GM21367 (cell line): ENCODE results near the gene COL4A2.
"Not testable (repeated sequence)": the region's sequence is repeated elsewhere in the genome, so short reads cannot be mapped to it uniquely, and the experiment has no call there.

Experiments used
- ATAC-seq: cut with Tn5 transposase; IDR thresholded peaks from one replicate; pipeline ENCODE4 v1.9.1; 2021; ENCODE audit not compliant: unreplicated experiment

Gene COL4A2

GRCh38 chr13:110377178-110377825 lies 70.2 kb downstream of the COL4A2 start:
- no peak for ATAC-seq

DNA sequence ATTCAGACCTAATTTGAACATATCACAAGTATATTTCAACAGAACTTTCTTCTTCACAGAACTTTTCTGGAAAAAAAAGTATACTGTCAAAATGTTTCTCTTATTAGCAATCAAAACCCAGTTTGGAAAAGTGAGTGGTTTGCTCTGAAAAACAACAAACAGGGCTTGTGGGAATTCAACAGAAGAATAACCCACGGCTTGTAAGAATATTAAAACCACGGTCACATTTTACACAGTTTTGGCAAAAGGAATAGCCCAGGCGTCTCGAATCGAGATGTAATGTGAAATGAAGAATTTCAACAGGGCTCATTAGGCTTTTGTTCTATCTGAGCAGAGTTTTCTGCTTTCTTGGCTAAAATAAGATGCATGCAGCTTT lies 70.7 kb downstream of the COL4A2 start:
- ATAC-seq: no peak

DNA sequence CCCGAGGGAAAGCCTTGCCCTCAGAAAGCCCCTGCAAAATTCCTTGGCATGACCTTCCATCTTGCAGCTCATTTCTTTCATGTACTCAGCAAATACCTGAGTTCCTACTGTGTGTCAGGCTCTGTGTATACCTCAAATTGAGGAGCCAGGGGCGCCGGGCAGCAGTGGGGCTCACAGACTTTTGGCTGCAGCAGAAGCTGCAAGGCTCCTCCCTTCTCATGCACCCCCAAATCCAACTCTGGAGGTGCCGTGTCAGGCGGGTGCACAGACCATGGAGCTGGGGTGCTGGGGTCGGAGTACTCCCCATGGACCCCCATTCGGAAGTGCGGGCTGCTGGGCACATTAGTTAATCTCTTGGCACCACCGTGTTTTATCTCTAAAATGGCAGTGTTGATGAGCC lies 72.3 kb downstream of the COL4A2 start:
- no peak for ATAC-seq

DNA sequence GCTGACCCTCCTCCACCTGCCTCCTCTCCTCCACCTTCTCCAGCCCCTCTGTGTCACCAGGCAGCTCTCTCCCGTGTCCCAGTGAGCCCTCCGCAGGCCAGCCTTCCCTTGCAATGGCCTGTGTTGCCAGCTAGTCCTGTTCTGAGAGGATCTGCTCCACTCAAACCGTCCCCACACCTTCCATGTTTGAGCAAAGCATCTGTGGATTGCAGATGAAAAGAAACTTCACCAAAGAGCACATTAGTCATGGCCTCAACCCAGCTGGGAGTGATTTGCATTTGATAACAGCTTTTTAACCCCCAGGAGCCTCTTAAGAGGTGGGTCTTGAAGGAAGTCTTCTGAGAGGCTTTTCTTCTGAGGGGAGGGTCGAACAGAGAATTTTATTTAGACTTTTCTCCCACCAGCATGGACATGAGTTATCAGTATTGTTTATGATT lies 72.8 kb downstream of the COL4A2 start:
- no peak for ATAC-seq

DNA sequence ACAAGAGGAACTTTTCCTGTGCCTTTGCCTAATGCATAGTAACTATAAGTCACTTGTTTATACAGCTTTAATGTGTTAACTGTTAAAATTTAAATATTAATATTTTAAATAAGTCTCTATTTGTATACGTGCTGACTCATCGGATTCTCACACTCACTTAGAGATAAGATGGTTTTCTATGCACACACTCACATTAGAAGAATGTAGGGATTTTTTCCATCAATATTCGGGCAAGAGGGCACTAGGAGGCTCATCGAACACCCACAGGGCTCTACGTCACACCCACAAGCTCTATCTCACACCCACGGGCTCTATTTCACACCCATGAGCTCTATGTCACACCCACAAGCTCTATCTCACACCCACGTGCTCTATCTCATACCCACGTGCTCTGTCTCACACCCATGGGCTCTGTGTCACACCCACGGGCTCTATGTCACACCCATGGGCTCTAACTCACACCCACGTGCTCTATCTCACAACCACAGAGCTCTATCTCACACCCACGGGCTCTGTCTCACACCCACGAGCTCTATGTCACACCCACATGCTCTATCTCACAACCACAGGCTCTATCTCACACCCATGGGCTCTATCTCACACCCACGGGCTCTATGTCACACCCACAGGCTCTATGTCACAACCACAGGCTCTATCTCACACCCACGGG lies 73.4 kb downstream of the COL4A2 start:
- ATAC-seq: no peak

DNA sequence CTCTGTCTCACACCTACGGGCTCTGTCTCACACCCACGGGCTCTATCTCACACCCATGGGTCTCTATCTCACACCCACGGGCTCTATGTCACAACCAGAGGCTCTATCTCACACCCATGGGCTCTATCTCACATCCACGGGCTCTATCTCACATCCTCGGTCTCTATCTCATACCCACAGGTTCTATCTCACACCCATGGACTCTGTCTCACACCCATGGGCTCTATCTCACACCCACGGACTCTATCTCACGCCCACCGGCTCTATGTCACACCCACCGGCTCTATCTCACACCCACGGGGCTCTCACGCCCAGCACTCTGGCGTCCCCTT lies 73.9 kb downstream of the COL4A2 start:
- no peak for ATAC-seq

GRCh38 chr13:110382229-110382628 lies 75.1 kb downstream of the COL4A2 start:
- no peak for ATAC-seq

DNA sequence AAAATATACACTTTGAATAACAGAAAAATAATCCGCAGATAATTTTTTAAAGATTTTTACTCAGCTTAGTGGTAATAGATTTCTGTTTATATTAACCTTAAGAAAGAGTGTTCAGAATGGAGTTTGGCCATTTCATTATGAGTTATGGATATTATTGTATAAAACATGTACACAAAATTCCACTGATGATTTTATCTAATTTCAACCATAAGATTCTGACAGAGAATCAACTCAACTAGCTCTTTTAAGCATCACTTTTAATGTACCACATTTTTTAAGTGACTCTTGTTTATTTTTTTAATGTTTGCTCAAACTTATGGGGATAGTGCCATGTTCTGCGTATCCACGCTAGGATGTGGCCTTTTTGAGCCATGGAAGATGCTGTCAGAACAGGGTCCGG lies 75.7 kb downstream of the COL4A2 start:
- no peak for ATAC-seq

DNA sequence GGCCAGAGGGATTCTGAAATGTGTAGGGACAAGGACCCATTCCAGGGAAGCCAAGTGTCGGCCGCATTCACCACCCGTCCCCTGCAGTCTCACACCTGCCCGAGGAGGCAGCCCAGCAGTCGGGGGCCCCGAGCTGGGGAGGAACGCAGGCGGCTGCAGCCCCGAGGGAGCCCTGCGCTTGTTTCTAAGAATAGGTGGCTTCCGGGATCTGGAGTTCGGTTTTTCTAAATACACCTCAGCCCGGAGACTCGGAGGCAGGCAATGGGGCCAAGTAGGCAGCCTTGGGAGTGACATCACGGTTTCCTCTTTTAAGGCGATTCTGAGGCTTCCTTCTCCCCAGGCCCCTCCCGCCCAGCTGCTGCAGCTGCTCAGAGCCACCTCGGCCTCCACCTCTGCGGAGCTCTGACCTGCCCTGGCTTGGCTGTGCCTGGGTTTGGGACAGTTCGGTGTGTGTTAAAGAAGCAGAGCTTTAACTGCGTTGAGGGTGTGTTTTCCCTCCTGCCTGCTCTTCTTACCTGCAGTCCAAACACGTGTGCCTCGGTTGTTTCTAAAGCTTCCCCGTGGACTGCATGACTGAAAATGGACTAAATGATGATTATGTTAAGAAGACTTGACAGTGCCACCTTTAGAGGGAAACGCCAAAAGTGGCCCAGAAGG lies 80.5 kb downstream of the COL4A2 start:
- peak; percentile 72 for ATAC-seq

DNA sequence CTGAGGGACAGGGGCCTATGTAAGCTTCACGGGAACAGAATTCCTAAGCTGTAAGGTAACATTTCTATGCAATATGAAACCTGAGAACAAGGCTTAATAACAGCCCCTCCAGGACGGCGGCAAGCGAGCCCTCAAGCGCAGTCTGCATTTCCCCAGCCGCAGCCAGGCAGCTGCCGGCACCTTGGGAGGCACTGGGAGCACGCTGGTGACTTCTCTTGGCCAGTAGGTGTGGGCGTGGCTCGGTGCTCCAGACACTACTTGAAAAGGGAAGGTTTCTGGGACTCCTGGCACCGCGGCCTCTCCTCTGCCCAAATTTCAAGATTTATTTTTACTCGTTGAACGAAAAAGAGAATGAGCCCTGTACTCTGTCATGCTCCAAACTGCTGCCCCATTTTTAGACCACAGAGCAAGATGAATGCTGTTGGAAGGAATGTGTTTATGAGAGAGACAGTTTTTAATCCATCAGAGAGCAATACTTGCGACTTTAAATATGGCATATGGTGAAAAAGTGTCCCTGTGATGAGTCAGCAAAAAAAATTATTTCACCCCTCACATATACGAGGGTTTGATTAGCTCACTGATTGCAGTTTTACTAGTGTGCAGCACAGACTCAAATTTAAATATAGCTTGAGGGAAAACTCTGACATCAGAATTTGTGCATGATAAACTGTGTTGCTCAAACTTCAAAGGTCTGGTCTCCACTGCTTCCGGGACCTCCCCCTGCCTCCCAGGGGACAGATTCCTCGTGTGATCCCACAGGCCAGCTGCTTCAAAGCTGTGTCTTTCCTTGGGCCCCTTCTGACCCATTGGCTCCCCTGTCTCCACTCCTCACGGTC lies 81.2 kb downstream of the COL4A2 start:
- ATAC-seq: no peak

DNA sequence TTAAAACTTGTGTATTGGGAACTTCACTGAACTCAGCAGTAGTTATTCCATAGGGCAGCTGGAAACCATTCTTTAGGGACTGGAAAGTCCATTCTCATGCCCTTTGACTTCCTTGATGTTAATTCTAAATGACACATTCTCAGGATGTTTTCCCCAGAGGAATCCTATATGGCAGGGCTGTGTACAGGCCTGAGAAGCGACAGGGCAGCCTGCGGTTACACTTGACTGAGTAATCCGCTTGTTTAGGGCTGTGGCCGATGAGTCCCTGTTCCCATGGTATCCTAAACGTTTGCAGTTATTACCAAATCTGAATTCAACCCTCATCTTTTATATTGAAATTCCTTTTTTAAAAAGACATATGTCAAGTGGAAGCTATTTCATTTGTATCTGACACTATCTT lies 83.5 kb downstream of the COL4A2 start:
- ATAC-seq: no peak

DNA sequence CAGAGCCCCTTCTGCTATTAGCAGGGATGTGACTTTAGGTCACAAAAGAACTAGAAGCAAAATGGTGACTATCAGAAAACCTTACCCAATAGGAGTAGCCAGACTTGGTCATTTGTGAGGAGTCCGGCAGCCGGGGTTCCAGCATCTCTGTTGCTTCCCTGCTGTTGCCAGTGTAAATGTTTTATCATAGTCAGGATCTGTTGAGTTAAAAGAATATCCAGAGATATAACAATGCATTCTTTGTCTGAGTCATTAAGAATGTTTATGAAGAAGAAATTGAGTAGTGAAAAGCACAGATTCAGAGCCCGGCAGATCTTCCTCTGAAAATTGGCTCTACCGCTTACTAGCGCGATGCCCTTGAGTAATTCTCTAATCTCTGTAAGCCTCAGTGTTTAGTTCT lies 84.2 kb downstream of the COL4A2 start:
- no peak for ATAC-seq

- ATAC-seq: no peak
Observed at GRCh38 chr13:110392510-110393240, 85.6 kb downstream of the COL4A2 start.

DNA sequence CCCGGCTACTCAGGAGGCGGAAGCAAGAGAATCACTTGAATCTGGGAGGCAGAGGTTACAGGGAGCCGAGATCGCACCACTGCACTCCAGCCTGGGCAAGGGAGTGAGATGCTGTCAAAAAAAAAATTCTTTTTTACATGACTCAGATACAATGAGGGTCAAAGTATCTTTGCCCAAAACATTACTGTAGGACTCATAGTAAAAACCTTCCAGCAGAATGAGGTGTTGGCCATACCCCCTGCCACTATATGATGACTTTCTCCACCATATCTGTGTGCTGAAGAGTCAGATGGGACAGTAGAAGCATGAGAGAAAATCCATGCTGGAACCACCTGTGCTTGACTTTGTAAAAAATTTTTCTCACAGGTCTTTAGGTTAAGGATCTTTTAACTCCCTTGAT lies 86.7 kb downstream of the COL4A2 start:
- ATAC-seq: no peak

DNA sequence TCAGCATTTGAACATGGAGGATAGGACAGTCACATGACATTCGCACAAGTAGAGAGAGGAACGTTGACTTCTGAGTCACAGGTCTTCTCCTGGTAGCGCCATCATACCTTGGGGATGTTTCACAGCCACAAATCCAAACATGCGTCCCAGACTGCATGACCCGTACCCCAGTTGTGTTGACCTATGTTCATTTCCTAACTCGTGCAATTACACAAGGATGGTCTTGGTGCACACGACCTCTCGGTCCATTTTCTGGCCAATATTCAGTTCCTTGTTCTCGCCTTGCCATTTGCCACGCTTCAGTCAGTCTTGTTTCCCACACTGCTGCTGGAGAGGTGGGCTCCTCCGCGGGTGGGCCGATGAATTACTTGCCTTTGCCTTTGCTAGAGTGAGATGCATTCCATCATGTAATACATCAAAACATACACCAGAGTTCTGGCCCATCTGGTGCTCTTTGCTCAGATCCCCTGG lies 87.3 kb downstream of the COL4A2 start:
- no peak for ATAC-seq

GRCh38 chr13:110395616-110396015 lies 88.5 kb downstream of the COL4A2 start:
- not testable (repeated sequence) for ATAC-seq

DNA sequence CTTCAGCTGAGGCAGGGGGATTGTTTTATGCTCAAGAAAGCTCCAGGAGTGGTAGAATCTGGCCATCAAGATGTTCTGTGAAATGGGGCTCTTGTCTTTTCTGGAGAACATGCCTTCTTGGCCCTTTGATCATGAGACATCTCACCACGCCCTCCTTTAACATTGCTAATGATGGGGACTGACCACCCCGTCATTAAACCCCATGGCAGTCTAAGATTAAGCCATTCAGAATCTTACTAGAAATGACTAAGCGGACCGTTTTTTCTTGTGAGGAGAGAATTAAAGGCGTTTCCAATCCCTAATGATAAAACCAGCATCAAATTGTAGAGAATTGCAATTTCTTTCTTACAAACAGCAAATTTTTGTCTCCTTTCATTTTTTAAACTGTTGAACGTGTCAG lies 89.4 kb downstream of the COL4A2 start:
- ATAC-seq: no peak

DNA sequence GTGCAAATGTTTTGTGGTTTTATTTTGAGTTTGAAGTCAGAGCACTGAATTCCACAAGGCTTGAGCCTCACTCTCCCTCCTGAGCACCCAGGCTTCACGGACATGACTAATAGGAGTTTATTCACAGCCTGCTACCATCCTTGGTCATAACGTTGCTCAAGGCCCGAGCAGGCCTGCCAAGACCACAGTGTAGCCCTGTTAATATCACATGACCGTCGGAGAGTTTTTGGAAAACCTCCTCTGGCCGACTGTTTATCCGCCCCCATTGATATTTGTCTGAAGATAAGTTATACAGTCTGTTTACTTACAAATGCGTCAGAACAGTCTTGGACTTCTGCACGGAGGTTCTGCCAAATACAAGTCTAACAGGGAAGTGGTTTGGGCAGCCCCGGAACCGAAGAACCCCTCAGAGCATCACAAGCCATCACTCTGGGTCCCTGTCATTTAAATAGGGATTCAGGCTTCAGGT lies 89.9 kb downstream of the COL4A2 start:
- no peak for ATAC-seq

GRCh38 chr13:110397436-110398115 lies 90.5 kb downstream of the COL4A2 start:
- no peak for ATAC-seq
